ENCODE results near the gene E4F1. TPM values are rescaled to one million over a fixed set of nuclear protein-coding genes. Genes with fewer than 3 reads are reported as not detected.

Gene E4F1
- total and polyA plus RNA-seq, 4 donors = 4.4 to 19.1 (median 13.7) TPM

GRCh38 chr16:2278272-2278608 lies 54.8 kb downstream of the E4F1 start:
- TF ChIP-seq SP1 (IDR thresholded peaks at IDR 0.05) = no peak
- no peaks in the 10 kb centered on the region for H3K9me3 ChIP-seq (ENCODE audit: control insufficient read depth in 4 of 4, low read length in 3 of 4)
- 81% methylated on average over 14 of the region's 14 CpGs for WGBS

GRCh38 chr16:2278956-2279800 lies 55.8 kb downstream of the E4F1 start:
- no peak overlapping the region for H3K4me3 ChIP-seq (ENCODE audit: low read depth in 1 of 3, low read length in 3 of 3)
- H3K9me3 ChIP-seq (ENCODE audit: control insufficient read depth in 4 of 4, low read length in 3 of 4) = no peaks in the 10 kb centered on the region
- H3K27ac ChIP-seq (ENCODE audit: low read depth in 1 of 2, low read length in 2 of 2) = no peak overlapping the region
- no peak overlapping the region for H3K9ac ChIP-seq (ENCODE audit: low read depth in 1 of 2, low read length in 2 of 2)
- TF ChIP-seq RAD21 (IDR thresholded peaks at IDR 0.05) (no peak), NR2F2 (IDR thresholded peaks at IDR 0.05) (no peak), EGR1 (IDR thresholded peaks at IDR 0.05; ENCODE audit: low read depth in 2 of 2) (no peak), MAX (IDR thresholded peaks at IDR 0.05) (no peak), CTCF (IDR thresholded peaks at IDR 0.05; ENCODE audit: low read depth, low read length, missing input control) (no peak), ZBTB33 (IDR thresholded peaks at IDR 0.05) (no peak), HNF4G (IDR thresholded peaks at IDR 0.05) (no peak), GABPA (IDR thresholded peaks at IDR 0.05 in 1 of 2, conservative IDR thresholded peaks at IDR 0.05 in 1 of 2) (no peak), SP1 (IDR thresholded peaks at IDR 0.05) (no peak)
- WGBS = 87% methylated on average over 26 of the region's 26 CpGs
- H3K27me3 ChIP-seq (ENCODE audit: control insufficient read depth in 4 of 4, insufficient read depth in 4 of 4, low read length in 3 of 4) = no peaks in the 10 kb centered on the region
- DNase-seq (ENCODE audit: low spot score) = no peak
- no peaks in the 10 kb centered on the region for H3K4me1 ChIP-seq (ENCODE audit: control insufficient read depth in 4 of 4, insufficient read depth in 4 of 4, low read length in 3 of 4)
- no peaks in the 10 kb centered on the region for H3K36me3 ChIP-seq (ENCODE audit: control insufficient read depth in 4 of 4, insufficient read depth in 3 of 4, low read depth in 1 of 4, low read length in 3 of 4)

More at GRCh38 chr16:2278272-2278608, 54.8 kb downstream of the E4F1 start:
- H3K36me3 ChIP-seq (ENCODE audit: control insufficient read depth in 4 of 4, insufficient read depth in 3 of 4, low read depth in 1 of 4, low read length in 3 of 4) = no peaks in the 10 kb centered on the region
- no peak for DNase-seq (ENCODE audit: low spot score)
- no peak overlapping the region for H3K4me3 ChIP-seq (ENCODE audit: low read depth in 1 of 3, low read length in 3 of 3)
- H3K9ac ChIP-seq (ENCODE audit: low read depth in 1 of 2, low read length in 2 of 2) = no peak overlapping the region
- no peaks in the 10 kb centered on the region for H3K27me3 ChIP-seq (ENCODE audit: control insufficient read depth in 4 of 4, insufficient read depth in 4 of 4, low read length in 3 of 4)
- no peak overlapping the region for H3K27ac ChIP-seq (ENCODE audit: low read depth in 1 of 2, low read length in 2 of 2)
- H3K4me1 ChIP-seq (ENCODE audit: control insufficient read depth in 4 of 4, insufficient read depth in 4 of 4, low read length in 3 of 4) = no peaks in the 10 kb centered on the region

GRCh38 chr16:2280461-2280860 lies 57.1 kb downstream of the E4F1 start:
- no peaks in the 10 kb centered on the region for H3K36me3 ChIP-seq (ENCODE audit: control insufficient read depth in 4 of 4, insufficient read depth in 3 of 4, low read depth in 1 of 4, low read length in 3 of 4)
- H3K9ac ChIP-seq (ENCODE audit: low read depth in 1 of 2, low read length in 2 of 2) = no peak overlapping the region
- no peak for DNase-seq (ENCODE audit: low spot score)
- no peaks in the 10 kb centered on the region for H3K27me3 ChIP-seq (ENCODE audit: control insufficient read depth in 4 of 4, insufficient read depth in 4 of 4, low read length in 3 of 4)
- H3K4me3 ChIP-seq (ENCODE audit: low read depth in 1 of 3, low read length in 3 of 3) = no peak overlapping the region
- no peaks in the 10 kb centered on the region for H3K4me1 ChIP-seq (ENCODE audit: control insufficient read depth in 4 of 4, insufficient read depth in 4 of 4, low read length in 3 of 4)
- H3K9me3 ChIP-seq (ENCODE audit: control insufficient read depth in 4 of 4, low read length in 3 of 4) = no peaks in the 10 kb centered on the region
- no peak overlapping the region for H3K27ac ChIP-seq (ENCODE audit: low read depth in 1 of 2, low read length in 2 of 2)
- WGBS = 92% methylated on average over 8 of the region's 8 CpGs
- TF ChIP-seq HNF4G (IDR thresholded peaks at IDR 0.05) (no peak), ZBTB33 (IDR thresholded peaks at IDR 0.05) (no peak), GABPA (IDR thresholded peaks at IDR 0.05 in 1 of 2, conservative IDR thresholded peaks at IDR 0.05 in 1 of 2) (no peak), RAD21 (IDR thresholded peaks at IDR 0.05) (no peak), MAX (IDR thresholded peaks at IDR 0.05) (no peak), HNF4A (conservative IDR thresholded peaks at IDR 0.05) (no peak), TAF1 (conservative IDR thresholded peaks at IDR 0.05) (no peak), RXRA (IDR thresholded peaks at IDR 0.05) (no peak), CTCF (IDR thresholded peaks at IDR 0.05; ENCODE audit: low read depth, low read length, missing input control) (no peak), NR2F2 (IDR thresholded peaks at IDR 0.05) (no peak), SP1 (IDR thresholded peaks at IDR 0.05) (no peak), EGR1 (IDR thresholded peaks at IDR 0.05; ENCODE audit: low read depth in 2 of 2) (no peak), JUND (IDR thresholded peaks at IDR 0.05) (no peak), FOXA2 (IDR thresholded peaks at IDR 0.05) (no peak), YY1 (IDR thresholded peaks at IDR 0.05) (no peak), FOXA1 (IDR thresholded peaks at IDR 0.05) (no peak)
